ENCODE data around the gene RAC2.

Gene RAC2

DNA sequence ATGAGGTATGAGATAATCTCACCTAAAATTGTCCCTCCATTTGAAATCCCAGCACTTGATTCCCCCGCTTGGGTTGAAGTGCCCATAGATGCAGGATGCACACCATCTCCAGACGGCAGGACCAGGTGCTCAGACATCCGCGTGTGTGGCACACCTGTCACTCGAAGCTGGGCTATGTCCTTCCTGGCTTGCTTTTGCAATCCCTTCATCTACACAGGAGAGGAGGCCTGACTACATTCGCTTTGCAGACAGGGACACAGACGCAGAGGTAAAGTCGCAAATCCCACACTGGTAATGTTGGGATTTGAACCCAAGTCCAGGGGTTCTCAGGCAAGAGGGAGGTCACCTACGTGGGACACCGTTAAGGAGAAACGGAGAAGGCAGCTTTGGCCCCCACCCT is 31.1 kb upstream of the RAC2 start:
- no peak for DNase-seq

DNA sequence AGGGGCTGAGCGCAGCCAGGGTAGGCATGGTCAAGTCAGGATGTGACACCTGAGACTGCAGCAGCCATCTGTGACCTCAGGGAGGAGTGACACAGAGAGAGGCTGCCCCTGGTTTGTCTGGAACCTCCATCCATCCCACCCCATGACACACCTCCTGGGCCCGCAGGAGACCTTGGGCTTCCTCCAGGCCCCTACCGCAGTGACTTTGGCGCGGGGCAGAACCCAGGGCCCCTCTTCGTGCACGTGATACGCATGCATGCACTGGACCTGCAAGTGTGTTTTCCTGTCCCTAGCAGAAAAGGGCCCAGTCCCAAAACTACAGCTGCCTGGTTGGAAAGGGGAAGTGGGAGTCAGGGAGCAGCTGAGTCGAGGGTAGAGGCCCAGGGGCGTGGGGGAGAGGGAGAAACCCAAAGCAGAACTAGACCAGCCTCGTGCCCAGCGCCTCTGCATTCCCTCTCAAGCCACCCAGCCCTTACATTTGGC is 30.4 kb upstream of the RAC2 start:
- DNase-seq, result no peak

DNA sequence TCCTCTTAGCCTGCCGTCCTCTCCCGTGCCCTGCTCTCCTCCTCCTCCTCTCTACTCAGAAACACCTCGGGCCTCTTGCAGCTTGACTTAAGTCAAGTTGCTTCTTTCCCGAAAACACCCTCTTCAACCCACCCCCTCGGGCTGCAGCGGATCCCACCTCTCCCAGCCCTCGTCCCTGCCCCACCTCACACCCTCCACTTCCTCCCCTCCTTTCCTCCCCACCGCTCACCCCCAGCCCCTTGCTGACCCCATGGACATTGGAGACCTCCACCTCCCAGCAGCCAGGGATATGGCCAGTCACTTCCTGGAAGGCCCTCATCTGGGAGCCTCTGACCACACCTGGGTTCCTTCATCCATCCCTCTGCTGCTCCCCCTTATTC is 29.8 kb upstream of the RAC2 start:
- no peak for DNase-seq

DNA sequence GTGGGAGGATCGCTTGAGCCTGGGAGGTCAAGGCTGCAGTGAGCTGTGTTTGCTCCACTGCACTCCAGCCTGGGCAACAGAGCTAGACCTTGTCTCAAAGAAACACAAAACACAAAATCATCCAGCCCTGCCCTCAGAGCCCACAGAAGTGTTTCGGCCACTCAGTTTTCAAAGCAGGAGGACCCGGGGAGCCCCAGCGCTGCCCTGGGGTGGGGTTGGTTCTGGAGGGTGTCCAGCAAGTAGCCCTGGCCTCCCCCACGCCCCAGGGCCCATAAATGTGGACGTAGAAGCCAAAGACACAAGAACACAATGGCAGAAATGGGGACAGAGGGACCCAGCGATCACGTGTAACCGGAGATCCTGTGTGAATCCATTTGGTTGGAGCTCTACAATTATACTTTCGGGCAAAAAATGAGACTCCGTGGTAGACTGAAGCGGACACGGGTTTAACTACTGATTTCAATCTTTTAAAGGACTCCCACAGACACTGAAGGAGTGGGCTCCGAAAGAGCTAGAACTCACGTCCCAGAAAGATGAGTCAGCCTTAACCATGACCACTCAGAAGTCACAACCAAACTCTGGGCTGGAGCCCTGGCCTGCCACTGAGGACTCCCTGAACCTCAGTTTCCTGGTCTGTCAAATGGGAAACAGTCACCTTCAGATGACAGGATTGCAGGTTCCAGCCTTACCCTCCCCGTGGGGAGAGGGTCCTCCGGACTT is 29.2 kb upstream of the RAC2 start:
- DNase-seq, result peak; percentile 64

DNA sequence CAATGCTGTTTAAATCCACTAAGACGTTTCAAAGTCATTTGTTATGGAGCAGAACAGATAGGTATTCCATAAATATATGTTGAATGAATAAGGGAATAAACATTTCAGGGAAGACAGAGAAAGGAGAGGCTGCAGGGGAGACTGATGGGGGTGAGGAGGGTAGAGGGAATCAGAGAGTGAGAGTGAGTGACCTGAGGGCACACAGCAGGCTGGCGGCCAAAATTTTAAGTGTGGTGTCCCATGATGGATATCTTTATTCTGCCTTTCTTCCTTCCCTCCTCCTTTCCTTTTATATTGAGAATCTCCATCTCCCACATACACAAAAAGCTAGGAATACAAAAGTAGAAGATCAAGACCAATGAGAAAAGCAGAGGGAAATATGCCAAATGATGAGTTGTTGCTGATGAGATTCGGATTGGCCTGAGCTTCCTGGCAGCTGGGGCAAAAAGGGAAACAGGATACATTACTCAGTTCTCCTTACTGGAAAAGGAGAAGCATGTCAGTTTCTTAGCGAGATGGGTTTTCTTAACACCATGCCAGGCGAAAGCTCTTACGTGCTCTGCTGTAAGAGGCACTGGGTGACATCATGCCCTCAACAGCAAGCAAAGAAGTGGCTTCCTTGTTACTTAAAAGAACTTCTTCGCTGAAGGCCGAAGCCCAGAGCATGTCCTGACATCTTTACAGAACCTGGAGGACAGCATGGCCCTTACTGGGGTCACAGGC is 27.0 kb upstream of the RAC2 start:
- no peak for DNase-seq

DNA sequence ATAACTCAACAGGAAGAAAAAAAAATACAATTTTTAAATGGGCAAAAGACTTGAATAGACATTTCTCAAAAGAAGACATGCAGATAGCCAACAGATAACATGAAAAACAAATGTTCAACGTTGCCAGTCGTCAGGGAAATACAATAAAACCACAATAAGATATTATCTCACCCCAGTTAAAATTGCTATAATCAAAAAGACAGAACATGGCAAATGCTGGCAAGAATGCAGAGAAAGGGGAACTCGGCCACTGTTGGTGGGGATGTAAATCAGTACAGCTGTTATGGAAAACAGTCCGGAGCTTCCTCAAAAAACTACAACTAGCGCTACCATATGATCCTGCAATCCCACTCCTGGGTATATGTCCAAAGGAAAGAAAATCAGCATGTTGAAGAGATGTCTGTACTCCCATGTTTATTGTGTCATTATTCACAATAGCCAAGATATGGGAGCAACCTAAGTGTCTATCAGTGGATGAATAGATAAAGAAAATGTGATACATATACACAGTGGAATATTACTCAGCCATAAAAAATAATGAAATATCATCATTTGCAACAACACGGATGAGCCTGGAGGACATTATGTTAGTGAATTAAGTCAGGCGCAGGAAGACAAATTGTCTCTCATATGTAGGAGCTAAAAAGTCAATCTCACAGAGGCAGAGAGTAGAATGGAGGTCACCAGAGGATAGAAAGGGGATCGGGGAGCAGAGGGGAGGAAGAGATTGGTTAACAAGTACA is 26.0 kb upstream of the RAC2 start:
- DNase-seq, result no peak

DNA sequence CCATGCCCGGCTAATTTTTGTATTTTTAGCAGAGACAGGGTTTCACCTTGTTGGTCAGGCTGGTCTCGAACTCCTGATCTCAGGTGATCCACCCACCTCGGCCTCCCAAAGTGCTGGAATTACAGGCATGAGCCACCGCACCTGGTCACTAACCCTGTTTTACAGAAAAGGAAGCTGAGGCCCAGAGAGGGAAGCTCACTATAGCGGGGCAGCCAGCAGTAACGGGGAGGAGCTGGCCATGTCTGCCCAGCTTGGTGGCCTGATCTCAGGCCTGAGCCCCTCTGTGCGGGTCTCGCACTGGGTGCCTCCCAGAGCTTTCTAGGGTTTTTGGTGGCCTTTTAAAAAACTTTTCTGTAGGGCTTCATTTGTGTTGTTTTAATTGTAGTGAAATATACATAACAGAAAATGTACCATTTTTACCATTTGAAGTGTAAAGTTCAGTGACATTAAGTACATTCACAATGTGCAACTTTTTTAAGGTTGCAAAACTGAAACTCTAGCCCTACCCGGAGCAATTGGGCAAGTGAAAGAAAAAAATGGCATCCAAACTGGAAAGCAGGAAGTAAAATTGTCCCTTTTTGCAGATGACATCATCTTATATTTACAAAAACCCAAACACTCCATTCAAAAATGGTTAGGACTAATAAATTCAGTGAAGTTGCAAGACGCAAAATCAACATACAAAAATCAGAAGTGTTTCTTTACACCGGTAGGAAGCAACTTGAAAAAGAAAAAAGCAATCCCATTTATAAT is 23.8 kb upstream of the RAC2 start:
- no peak for DNase-seq

DNA sequence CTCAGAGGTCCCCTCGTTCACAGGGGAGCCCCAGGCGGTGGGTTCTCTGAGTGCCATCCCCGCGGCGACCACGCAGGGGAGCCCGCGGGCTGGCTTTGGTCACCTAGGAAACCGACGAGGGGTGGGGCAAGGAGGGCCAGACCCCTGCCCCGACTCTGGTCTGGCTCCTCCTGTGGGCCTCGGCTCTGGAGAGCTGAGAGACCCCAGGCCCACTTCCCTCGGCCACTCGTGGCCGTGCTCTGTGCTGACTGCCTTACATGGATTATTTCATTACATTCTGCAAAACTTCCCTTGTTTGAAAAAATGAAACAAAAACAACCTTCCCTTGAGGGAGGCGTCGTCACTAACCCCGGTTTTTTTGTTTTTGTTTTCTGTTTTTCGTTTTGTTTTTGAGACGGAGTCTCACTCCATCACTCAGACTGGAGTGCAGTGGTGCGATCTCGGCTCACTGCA is 23.1 kb upstream of the RAC2 start:
- peak; percentile 75 for DNase-seq

DNA sequence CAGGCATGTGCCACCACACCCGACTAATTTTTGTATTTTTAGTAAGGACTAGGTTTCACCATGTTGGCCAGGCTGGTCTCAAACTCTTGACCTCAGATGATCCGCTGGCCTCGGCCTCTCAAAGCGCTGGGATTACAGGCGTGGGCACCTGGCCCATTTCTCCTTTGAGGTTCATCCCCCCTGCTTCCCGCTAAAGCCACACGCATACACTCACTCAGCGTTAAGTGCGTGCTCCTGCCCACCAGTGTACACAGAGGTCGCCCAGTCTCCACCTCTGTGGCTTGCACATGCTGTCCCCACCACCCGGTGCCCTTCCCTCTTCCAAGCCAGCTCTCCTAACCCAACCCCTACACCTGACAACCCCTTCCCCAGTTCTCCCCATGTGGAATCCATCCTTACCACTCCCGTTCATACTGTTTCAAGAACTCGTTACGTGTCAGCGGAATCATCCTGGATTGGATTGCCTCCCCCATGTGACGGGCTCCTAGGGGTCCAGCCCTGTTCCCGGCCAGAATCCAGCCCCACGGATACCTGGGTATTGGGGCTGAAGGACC is 22.6 kb upstream of the RAC2 start:
- DNase-seq, result no peak

DNA sequence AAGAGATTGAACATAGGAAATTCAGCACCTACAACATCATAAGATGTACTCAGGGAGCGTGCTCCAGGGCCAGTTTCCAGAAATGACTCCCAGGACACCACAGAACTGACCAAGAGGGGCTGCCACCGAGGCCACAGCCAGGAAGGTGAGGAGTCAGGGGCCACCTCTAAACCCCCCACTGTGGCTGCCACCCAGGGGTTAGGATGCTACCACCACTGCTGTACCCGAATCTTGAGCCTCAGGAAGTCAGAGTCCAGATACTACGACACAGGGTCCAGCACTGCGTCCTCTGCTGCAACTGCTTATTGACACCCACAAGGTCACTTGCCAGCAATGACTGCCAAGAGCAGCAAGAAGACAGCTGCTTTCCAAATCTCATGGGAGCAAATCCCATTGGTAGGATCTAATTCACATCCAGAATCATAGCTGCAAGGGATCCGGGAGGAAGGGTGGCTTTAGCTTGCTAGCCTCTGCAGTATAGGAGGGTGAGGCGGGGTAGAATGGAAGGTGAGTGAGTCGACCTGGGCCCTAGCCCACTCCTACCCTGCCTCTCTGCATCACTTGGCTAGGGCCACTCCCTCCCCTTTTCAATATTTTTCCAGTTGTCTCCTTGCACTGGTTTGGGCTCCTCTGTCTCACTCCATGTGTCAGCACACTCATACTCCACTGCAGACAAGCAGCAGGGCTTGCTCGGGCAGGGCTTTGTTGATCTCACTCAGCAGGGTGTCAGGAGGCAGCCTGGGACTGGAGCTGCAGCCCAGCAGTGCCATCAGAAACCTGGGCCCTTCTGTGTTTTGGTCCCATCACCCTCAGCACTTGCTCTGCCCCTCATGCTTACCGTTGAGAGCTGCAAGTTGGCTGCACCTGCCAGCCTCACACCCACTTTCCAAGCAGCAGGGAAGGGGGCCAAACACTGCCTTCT is 20.2 kb upstream of the RAC2 start:
- no peak for DNase-seq

DNA sequence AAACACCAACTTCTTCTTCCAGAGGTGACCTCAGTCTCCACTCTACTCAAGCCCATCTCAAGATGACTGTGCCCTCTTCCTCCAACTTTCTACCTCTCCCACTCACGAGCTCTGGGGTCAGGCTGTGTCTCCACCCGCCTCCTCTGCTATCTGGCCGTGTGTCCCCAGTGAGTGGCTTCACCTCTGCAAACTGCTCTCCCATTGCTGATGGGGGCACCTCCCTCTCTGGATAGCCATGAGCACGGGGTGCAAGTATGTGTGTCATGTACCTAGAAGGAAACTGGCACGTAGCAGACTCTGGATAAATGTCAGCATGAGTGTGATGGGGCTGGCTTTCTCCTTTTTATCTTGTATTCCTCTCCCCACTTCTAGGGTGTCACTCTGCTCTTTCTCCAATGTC is 18.3 kb upstream of the RAC2 start:
- DNase-seq, result no peak

DNA sequence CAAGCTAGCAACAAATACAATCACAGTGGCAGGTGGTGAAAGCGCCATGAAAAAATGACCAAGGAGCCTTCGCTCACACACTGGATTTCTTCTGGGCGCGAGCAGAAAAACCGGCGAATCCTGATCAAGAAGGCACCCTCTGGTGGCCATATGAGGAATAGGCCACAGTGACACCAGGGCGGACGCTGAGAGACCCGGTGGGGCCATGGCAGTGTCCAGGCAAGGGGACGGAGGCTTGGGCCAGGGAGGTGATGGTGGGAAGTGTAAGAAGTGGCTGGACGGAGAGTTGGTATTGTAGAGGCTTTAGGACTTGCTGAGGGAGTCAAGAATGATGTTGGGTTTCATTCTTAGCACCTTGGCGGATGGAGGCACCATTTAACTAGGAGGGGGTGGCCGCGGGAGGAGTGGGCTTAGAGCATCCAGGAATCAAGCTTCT is 16.9 kb upstream of the RAC2 start:
- DNase-seq, result peak; percentile 65

DNA sequence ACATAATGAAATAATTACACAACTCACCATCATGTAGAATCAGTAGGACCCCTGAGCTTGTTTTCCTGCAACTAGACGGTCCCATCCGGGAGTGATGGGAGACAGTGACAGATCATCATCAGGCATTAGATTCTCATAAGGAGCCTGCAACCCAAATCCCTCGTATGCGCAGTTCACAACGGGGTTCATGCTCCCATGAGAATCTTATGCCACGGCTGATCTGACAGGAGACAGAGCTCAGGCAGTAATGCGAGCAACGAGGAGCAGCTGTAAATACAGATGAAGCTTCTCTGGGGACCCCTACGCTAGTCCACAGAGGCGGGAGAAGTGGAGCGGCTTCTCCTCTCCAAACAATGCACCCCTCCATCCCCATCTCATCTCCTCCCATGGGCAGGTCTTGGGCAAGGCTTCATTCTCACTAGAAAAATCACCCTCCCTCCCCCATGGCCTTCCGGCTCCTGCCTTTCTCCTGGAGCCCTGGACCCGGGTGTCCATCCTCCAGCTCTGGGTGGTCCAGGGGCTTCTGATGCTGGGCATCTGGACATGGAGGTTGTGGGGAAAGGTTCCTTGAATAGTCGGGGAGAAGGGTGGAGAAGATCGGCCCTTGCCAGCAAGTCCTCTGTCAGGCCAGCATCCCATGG is 16.2 kb upstream of the RAC2 start:
- no peak for DNase-seq

DNA sequence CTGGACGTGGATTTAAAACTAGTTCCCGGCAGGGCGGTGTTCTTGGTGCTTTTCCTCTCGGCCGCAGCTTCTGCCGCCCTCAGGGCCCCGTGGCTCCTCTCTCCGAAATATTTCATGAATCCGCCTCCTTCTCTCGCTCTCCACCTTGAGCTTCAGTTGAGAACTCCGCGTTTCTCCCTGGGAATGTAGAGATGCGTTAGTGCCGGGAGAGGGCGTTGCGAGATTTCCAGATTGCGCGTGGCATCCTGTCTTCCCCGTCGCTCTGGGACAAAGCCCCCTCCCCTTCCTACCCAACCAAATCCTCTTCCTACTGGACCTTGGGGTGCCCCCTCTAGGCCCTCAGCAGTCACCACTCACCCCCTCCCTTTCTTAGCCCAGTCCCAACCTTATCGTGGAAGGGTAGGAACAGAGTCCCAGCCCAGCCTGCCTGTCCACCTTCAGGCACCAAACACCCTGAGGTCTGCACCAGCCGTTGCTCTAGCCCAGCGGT is 15.5 kb upstream of the RAC2 start:
- DNase-seq, result no peak

DNA sequence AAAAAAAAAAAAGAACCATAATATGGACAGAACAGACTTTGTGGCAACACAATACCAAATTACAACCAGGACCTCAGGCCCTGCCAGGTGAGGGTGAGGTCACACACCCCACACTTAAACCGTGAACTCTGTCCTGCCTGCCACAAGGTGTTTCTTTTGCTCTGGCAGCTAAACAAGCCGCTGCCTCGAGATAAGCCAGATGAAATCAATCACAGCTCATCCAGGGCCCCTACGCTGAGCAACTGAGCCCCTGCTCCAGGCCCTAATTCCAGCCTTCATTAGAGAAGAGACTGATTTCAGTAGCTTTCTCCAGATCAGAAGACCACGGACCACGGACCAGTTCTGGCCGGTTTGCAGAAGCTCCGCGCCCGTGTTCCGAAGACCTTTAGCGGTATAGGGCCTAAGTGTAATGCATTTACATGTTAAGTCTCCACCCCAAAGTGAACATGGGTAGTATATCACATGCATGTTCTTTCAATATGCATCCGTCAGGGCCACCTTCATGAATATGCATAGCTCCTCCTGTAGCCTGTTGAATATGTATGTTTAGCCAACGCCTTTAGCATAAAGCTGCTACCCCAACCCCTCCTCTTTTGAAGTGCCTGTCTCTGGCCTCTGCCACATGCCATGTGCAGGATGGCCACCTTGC is 14.8 kb upstream of the RAC2 start:
- DNase-seq, result no peak

DNA sequence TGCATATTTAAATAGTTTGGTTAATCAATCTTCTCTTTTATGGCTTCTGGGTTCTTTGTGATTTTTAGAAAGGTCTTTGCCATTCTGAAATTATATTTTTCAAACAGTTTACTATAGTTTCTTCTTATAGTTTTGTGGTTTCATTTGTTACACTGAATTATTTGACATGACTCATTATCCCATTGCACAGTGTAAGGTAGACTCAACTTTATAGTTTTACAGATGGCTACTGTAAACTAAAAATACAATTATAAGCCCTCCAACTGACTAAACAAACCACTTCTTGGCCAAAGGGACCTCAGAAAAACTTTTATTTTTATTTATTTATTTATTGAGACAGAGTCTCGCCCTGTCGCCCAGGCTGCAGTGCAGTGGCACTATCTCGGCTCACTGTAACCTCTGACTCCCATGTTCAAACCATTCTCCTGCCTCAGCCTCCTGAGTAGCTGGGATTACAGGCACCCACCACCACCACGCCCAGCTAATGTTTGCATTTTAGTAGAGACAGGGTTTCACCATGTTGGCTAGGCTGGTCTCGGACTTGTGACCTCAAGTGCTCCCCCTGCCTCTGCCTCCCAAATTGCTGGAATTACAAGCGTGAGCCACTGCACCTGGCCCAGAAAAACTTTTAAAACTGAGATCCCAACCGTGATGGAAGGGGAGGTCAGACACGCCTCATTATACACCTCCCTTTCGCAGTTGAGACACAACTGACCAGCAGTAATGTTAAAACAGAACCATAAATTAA is 14.1 kb upstream of the RAC2 start:
- no peak for DNase-seq

DNA sequence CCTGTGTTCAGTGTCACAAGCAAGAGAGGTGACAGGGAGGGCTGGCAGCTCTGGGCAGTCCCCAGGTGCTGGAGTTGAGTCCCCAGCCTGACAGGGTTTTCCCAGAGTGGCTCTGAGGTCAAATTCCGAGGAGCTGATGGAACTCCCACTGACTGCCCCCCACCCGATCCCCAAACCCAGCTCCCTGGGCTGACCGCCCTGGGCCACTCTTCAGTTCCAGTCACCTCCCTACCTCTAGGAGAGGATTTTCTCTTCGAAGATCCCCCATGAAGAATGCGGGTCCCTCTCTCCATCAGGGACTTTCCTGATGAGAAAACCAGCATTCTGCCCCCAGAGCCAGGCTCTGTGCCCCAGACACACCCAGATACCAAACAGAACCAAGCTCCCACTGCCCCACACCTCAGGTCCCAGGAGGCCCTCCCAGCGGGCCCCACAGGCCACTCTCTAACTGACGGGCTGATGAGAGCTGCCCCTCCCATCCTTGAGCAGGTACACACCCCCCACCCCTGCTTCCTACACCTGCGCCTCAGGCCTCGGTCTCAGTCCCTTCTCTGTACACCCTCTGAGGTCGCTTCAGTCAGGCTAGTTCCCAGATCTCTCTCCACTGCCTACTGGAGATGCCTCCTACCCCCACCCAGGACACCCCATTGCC is 12.1 kb upstream of the RAC2 start:
- no peak for DNase-seq

DNA sequence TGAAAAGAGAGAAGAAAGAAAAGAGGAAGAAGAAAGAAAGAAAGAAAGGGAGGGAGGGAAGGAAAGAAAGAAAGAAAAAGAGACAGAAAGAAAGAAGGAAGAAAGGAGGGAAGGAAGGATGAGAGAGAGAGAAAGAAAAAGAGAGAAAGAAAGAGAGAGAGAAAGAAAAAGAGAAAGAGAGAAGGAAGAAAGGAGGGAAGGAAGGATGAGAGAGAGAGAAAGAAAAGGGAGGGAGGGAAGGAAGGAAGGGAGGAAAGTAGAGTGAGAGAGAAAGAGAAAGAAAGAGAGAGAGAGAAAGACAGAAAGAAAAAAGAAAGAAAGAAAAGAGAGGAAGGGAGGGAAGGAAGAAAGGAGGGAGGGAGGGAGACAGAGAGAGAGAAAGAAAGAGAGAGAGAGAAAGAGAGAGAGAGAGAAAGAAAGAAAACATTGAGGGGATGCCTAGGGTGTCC is 11.5 kb upstream of the RAC2 start:
- no peak for DNase-seq

DNA sequence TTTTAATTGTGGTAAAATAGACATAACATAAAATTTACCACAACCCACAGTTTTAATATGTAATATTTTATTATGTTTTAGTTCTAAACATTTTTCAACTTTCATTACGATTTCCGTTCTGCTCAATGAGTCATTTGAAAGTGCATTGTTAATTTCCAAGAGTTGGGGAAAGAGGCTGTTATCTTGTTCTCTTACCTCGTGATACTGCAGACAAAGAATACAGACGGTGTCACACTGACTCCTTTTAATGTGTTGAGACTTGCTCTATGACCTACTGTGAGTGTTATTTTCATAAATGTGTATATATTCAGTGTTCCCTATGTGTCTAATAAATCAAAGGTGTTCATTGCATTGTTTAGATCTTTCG is 10.8 kb upstream of the RAC2 start:
- DNase-seq, result no peak
